Measurements from ENCODE around the gene POU3F1. TPM values are rescaled to one million over a fixed set of nuclear protein-coding genes. Genes with fewer than 3 reads are reported as not detected.

The POU3F1 gene
- total and polyA plus RNA-seq, 2 of the 4 experiments (the other 2 are of a cell fraction): not detected

DNA sequence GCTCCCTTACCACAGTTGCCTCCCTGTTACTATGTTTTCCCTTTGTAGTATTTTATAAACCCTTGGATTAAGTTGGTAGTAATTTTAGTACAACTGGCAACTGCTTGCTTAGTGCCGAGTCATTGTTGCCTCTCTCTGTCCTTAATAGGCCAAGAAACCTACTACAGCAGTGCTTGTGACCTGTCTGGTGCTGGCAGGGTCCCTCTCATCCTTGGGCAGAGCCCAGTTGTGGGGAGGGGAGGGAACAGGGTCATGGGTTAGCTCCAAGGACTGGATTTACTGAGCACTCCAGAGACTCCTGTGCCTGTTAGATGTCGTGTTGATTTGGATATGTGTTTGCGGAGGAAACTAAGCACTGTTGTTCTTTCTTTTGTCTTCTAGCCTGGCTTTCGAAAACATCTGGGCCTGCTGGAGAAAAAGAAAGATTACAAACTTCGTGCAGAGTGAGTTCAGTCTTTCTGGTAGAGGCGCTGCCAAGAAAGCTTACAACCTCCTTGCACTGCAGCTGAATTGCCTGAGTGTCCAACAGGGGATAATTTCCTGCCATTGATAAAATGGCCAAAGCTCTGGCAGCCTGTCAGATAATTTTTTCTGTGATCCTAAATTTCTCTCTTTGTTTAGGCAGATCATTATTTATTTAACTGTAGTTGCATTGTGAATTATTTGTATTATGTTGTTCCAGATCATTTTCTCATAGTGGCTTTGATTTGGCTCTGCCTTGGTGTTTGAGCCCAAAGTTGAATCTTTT is 30.4 kb downstream of the POU3F1 start:
- peaks cover 21% of the 10 kb centered on the region for H3K36me3 ChIP-seq (ENCODE audit: control insufficient read depth, insufficient read depth, low read length)

More for the DNA sequence above, 30.4 kb downstream of the POU3F1 start:
- H2BK5ac ChIP-seq (ENCODE audit: low read depth, low read length, poor library complexity, severe bottlenecking): peak overlapping the region; percentile 57
- dilution Hi-C loops (cut with HindIII; ENCODE audit: low sequenced_read_pairs, unreplicated experiment): no loop called here
- H3K27me3 ChIP-seq (ENCODE audit: control insufficient read depth, insufficient read depth, low read length): no peaks in the 10 kb centered on the region
- no peak overlapping the region for H4K91ac ChIP-seq (ENCODE audit: insufficient read depth, low read depth, low read length)
- no TSS peak for BruUV-seq (replicated peaks)
- in situ Hi-C loops (cut with MboI; ENCODE audit: low sequenced_read_pairs): loop anchor here (25.0 kb wide), 3 partner anchors 429 to 1554 kb away; partner anchors contain the start of genes GNL2, MRPS15 and OSCP1
- ChIA-PET POLR2A (ENCODE audit: unreplicated experiment) (interaction anchor here (1.3 kb wide), 1 partner anchor 16 kb away, joined by 3 read pairs; no protein-coding TSS in a partner anchor), CTCF (interaction anchor here (1.1 kb wide), 1 partner anchor 56 kb away, joined by 3 read pairs; no protein-coding TSS in a partner anchor)
- H4K5ac ChIP-seq (ENCODE audit: low read depth, low read length): peak overlapping the region; percentile 6; the same call in 1 of the 2 replicates
- H3K4me2 ChIP-seq (ENCODE audit: low read depth, low read length): peak overlapping the region; percentile 53; the same call in 1 of the 2 replicates
- H4K20me1 ChIP-seq (ENCODE audit: insufficient read depth, low read length): 0 out of 2 replicates have a peak, but pooled peaks cover 19% of the 10 kb centered on the region
- peak overlapping the region in 1 of 2 experiments; percentile 24; a peak in 1 of 4 replicates for H4K8ac ChIP-seq (ENCODE audit: low read depth in 2 of 2, low read length in 2 of 2)
- peaks cover 9% of the 10 kb centered on the region for H3K4me1 ChIP-seq (ENCODE audit: control insufficient read depth, insufficient read depth, low read length)
- H2AFZ ChIP-seq (replicated peaks; ENCODE audit: low read length, poor library complexity): no peak overlapping the region
- H3K18ac ChIP-seq (ENCODE audit: low read depth, low read length): no peak overlapping the region; the same call in 1 of the 2 replicates
- WGBS, 2 experiments (ENCODE audit: extremely low coverage in 2 of 2, insufficient read length in 1 of 2): 30% methylated on average over 2 of the region's 6 CpGs; no CpG with 5 or more reads in 1 of the 2 experiments
- peak overlapping the region; percentile 68; the same call in 1 of the 2 replicates for H3K9ac ChIP-seq (ENCODE audit: low read depth, low read length)
- intact Hi-C loops (cut with micrococcal nuclease): no loop called here
- peak overlapping the region; percentile 11; the same call in 1 of the 2 replicates for H3K4ac ChIP-seq (ENCODE audit: low read depth, low read length)
- DNase-seq: peak; percentile 35
- H3K79me1 ChIP-seq (ENCODE audit: low read depth in 1 of 2, low read length in 2 of 2): peaks cover 31 to 56% of the 10 kb centered on the region in 2 experiments
- TF ChIP-seq CTCF (conservative IDR thresholded peaks at IDR 0.05; ENCODE audit: low read depth, low read length): no peak
- TF ChIP-seq NFE2L2 (IDR thresholded peaks at IDR 0.05; ENCODE audit: low read depth, low read length): peak; percentile 76
- 0 out of 2 replicates have a peak overlapping the region, but pooled peaks have one; percentile 37 for H2AK5ac ChIP-seq (ENCODE audit: low read depth, low read length)
- no peak overlapping the region for H2BK120ac ChIP-seq (ENCODE audit: low read depth, low read length)
- peak overlapping the region; percentile 90; the same call in 1 of the 2 replicates for H3K27ac ChIP-seq (ENCODE audit: insufficient read depth, low read length)
- H2AK9ac ChIP-seq (replicated peaks; ENCODE audit: low read depth, low read length, poor library complexity): no peak overlapping the region
- H2BK15ac ChIP-seq (ENCODE audit: low read depth, low read length): no peak overlapping the region
- H3K14ac ChIP-seq (replicated peaks; ENCODE audit: low read depth, low read length): no peak overlapping the region
- H3K9me1 ChIP-seq (ENCODE audit: insufficient read depth, low read length): no peaks in the 10 kb centered on the region
- peak overlapping the region; percentile 13; the same call in 1 of the 2 replicates for H3K23ac ChIP-seq (ENCODE audit: low read depth, low read length)
- H2BK20ac ChIP-seq (ENCODE audit: low read depth, low read length): no peak overlapping the region
- ATAC-seq (ENCODE audit: low read depth): no peak
- H3K56ac ChIP-seq (ENCODE audit: extremely low read depth, insufficient read depth, low read length): no peak overlapping the region
- H3K4me3 ChIP-seq (ENCODE audit: insufficient read depth, low read depth, low read length): no peak overlapping the region
- no peaks in the 10 kb centered on the region for H3K9me3 ChIP-seq (ENCODE audit: control insufficient read depth, insufficient read depth, low read length)
